Activated CD8-positive, alpha-beta memory T cell treated with anti-CD3 and anti-CD28 coated beads, Interleukin-2, amount 50 U/mL, for 4 hours (primary cell): Measurements from ENCODE around the gene SEMA3A.
"Not testable (repeated sequence)": the region's sequence is repeated elsewhere in the genome, so short reads cannot be mapped to it uniquely, and the experiment has no call there.

Experiments
- DNase-seq: peaks from one replicate; pipeline ENCODE4 v3.0.0-alpha.2; 2020

The SEMA3A gene

DNA sequence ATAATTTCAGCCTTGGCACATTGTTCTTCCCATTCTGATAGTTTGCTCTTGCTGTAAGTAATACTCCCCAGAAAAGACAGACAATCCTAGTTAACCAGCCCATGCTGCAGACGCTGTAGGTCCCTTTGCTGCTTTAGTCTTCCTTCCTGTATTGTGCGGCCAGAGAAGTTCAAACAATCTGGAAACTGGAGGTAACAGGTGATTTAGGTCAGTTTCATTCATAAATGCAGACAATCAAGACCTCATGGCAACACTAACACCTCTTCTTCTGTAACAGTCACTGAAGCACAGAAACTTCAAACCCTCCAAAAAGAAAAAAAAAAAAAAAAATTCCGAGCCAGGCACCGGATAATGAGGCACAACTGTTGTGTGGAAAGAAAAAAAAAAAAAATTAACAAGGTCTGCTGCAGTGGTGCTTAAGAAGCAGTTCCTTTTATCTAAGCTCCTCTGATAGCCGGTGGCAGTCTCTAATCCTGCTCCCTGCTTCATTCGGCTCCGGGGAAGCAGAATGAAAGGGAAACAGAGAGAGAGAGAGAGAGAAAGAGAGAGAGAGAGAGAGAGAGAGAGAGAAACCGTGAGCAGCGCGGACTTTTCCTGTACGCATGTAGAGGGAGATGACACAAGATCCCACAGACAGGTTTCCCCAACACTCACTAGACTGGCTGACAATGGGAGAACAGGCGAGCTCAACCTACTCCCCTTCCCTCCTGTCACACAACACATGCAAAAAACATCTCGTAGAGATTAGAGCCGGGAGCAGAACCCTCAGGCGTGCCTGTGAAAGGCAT lies at the start of gene SEMA3A:
Gene SEMA3A, minus strand, starts transcription at position 306 of the 788 bp plus-strand sequence. Its CDS starts 203 bp downstream, at position 103.
- no peak for DNase-seq

DNA sequence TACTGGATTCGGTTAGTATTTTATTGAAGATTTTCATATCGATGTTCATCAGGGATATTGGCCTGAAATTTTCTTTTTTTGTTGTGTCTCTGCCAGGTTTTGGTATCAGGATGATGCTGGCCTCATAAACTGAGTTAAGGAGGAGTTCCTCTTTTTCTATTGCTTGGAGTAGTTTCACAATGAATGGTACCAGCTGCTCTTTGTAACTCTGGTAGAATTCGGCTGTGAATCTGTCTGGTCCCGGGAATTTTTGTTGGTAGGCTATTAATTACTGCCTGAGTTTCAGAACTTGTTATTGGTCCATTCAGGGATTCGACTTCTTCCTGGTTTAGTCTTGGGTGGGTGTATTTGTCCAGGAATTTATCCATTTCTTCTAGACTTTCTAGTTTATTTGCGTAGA lies 48.4 kb upstream of the SEMA3A start:
- DNase-seq = not testable (repeated sequence)

DNA sequence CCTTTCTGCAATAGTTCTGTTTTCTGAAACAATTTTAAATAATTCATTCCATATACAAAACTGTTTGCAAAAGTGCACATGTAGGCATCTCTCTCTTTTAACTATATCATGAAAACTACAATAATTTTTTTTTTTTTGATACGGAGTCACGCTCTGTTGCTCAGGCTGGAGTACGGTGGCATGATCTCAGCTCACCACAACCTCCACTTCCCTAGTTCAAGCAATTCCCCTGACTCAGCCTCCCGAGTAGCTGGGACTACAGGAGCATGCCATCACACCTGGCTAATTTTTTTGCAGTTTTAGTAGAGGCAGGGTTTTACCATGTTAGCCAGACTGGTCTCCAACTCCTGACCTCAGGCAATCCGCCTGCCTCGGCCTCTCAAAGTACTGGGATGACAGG lies 44.0 kb upstream of the SEMA3A start:
- no peak for DNase-seq

DNA sequence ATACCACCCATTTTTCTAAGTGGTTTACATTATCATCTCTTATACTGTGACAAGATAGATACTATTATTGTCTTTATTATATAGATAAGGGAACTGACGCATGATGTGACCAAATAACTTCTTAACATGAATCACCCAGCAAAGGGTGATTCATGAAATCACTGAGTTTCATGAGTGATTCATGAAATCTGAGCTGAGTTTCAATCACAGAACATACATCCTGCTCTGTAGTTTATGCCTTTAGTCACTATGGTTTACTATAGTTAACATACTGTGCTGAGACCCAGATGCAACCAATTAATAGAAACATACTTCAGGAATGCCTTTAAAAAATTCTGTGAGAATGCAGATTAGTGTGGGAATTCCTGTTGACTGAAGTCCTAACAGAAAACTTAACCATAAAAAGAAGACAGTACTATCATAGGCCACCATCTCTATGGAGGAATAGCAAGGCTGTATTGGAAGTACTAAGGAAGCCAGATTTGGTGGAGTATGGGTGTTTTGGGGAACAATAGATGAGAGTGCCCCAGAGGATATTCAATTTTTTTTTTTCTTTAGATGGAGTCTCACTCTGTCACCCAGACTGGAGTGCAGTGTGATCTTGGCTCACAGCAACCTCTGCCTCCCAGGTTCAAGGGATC lies 43.1 kb upstream of the SEMA3A start:
- DNase-seq = no peak

DNA sequence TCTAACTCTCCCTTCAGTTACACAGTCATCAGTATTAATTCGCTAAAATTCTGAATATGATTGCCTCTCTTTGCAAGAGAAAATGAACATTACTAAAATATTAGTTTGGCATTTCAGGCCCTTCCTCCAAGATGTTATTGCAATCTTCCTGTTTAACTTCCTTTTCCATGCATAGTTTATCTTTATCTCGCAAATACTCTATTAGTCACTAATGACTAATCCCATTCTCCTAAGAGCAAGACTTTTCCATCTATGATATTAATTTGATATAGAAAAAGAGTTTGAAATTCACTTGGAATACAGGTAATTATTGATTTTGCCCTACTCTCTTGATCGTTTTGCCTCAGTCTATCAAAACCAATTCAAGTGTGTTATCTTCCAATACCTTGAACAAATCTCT lies 41.8 kb upstream of the SEMA3A start:
- DNase-seq = no peak

DNA sequence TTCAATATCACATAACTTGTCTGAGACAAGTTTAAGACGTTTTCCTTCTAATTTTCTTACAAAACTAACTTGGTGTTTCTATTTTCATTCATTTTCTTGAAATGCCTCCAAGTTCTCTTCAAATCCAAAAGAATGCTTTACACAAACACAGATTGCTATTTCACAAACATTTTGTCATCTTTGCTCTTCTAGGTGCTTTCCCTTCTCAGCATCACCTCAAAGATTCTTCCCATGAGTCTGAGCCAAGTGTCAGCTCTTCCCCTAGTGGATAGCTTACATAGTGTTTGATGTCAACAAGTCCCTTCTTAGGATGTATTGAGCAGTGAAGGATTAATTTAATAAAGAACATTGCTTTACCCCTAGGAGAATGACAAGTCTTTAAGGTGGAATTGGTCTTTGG lies 38.1 kb upstream of the SEMA3A start:
- DNase-seq = no peak

DNA sequence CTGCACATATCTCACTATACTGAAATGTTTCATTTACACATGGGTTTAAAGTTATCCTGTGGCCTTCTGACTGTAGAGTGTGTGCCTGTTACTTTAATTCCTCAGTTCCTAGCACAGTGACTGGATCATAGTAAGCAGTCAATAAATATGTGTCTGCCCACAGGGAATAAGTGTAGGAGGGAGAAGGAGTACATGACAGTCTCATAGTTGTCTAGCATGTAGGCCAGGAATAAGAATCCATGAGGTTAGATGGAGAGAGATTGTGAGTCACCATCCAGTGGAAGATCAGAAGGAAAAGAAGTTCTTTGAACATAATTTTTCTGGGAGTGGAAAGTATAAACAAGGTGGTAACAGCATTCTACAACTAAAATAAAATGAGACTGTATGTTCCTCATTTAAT lies 36.6 kb upstream of the SEMA3A start:
- DNase-seq = no peak

DNA sequence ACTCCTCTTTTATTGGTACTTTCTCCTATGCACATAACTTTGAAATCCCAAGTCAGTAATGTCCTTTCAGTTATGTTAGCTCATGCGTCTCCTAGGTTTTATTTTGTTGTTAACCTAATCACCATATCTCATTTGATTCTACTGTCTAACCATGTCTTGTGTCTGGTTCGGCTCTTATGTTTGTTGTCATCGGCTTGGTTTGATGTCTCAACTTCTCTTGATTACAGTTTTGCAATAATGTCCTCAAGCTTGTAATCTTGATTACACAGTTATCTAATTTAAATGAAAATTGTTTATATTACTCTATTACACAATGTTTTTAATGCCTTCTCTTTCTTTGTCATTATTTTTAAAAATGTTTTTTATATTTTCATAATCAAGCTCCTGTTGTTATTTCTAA lies 35.9 kb upstream of the SEMA3A start:
- no peak for DNase-seq

DNA sequence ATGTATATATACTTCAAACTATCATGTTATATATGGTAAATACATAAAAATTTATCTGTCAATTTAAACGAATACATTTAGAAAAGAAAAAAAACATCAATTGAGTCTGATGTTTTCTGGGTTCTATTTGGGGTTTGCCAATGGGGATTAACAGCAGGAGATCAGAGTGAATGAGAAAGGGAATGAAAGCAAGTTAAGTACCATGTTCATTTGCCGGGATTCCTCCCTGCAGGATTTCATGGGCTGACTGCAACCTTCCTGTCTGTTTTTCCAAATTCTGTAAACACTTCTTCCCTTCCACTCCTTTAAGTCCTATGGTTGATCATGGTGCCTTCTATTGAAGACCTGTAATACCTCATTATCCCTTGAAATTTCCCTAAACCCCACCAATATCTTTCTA lies 33.9 kb upstream of the SEMA3A start:
- DNase-seq = no peak

DNA sequence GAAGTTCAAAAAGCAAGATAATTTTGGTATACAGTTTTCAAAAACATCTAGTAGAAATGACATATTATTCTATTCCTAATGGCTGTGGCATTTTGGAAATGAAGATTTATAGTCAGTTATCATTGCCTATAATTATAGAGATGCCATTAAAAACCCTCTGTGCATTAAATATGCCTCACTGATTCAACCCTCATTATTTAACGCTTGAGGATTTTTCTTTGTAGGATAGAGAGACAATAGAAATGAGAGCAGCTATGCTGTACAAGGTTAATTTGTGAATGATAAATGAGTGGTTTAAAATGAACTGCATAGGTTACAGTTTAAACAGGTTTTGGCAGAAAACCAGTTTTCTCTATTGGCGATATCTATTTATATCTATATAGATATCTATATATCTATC lies 32.2 kb upstream of the SEMA3A start:
- DNase-seq = no peak

DNA sequence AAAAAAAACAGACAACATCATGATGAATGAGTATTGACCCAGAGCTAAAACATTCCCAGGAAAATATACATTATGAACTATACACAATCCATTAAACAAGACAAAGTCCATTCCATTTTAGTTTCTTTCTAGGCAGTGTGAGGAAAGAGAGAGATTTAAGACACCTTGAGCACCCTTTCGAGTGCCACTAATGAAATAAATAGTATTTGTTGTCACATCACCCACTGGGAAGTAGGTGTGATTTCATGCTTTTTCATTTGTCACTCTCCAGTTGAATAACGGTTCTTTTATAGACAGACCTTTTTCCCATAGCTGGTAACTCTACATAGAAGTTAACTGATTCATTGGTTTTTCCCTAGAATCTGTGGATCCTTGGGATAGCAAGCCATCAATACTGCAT lies 29.9 kb upstream of the SEMA3A start:
- DNase-seq = no peak

DNA sequence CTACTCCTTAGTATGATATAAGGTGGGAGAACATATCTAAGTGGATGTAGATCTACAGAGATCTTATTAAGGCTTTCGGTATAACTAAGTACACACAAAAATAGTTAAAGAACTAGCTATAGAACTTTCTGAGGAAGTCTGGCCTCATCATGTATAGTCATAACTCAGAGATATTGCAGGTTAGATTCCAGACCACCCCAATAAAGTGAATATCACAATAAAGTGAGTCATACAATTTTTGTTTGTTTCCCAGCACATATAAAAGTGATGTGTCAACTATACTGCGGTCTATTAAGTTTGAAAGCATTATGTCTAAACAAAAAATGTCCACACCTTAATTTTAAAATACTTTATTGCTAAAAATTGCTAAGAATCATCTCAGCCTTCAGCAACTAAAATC lies 24.7 kb upstream of the SEMA3A start:
- DNase-seq = no peak

DNA sequence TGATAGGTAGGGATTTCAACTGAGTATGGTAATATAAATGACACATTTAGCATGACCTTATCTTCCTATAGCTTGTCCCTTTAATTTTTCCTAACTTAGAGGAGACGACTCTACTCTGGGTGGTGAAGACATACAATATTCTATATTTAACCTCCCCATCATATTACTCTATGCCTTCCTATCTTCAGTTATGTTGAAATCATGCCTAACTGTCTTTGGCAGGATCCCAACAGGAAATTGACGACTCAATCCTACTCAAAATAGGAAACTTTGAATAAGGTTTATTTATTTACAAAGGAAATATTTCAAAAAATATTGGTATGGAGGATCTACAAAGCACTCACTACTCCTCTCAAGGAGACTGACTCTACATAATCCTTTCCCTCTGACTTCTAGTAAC lies 24.1 kb upstream of the SEMA3A start:
- DNase-seq = no peak

DNA sequence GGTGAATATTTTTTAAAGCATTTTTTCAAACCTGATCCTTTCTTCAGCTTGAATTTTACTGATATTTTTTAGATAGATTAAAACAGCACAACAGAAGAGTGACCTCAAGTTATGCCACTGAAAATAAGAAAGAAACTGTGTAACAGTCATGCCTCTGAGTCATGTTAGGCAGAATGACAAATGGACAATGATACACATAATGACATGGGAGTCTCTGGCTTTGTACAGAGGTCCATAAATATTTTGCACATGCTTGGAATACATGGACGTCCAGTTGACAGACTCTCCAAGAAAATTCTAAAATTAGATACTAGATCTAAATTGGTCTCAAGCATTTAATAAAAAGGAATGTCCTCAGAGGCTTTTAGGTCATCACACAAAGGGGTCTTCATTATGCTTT lies 21.9 kb upstream of the SEMA3A start:
- no peak for DNase-seq

DNA sequence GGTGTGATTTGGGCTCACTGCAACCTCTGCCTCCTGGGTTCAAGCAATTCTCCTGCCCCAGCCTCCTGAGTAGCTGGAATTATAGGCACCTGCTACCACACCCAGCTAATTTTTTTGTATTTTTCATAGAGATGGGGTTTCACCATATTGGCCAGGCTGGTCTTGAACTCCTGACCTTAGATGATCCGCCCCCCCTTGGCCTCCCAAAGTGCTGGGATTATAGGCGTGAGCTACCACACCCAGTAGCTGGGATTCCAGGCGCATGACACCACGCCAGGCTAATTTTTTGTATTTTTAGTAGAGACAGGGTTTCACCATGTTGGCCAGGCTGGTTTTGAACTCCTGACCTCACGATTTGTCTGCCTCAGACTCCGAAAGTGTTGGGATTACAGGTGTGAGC lies 20.2 kb upstream of the SEMA3A start:
- DNase-seq = not testable (repeated sequence)

DNA sequence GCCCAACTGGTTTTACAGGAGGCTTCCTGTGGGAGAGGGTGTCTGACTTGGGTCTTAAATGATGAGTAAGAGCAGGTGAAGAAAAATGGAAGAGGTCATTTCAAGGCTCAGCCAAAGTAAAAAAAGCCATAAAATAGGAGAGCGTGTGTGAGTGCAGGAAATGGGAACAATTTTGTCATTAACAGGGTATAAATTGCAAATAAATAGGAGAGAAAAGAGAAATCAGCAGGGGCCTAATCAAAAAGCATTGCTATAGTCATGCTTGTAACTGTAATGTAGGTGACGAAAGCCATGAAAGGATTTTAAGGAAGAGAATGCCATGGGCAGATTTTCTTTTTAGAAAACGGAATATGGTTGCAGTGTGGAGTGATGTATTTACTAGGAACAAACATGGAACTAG lies 15.7 kb upstream of the SEMA3A start:
- DNase-seq = no peak

DNA sequence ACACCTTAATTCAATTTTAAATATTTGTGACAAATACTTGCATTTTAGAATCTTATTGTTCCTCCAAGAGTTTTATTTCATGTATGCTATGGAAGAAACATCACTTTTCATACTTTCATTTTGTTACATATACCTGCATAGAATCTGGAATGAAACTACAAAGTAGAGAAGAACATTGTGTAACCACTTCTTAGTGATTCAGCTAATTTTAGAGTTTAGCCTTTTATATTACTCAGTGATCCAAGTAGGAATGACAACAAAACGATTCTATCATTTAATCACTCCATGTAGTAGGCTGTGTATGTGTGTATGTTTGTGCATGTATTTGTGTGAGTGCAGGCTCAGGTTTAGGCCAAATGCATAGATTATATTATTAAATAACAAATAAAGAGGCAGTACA lies 14.4 kb upstream of the SEMA3A start:
- no peak for DNase-seq

DNA sequence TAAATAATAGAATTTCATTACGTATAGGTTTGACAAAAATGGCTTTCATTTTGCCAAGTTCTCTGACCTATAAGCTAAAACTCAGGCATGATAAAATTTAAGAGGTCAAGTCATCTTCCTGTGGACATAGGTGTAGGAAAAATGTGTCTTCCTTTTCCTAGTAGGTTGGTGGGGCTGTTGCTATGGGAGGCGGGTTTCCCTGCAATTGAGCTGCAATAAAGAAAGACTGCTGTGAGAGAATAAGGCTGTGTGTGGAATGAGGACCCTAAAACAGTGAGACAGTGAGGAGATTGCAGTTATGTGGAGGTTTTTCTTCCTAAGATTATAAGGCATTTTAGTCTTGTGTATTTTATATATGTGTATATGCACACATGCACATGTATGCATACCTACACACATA lies 13.0 kb upstream of the SEMA3A start:
- no peak for DNase-seq

DNA sequence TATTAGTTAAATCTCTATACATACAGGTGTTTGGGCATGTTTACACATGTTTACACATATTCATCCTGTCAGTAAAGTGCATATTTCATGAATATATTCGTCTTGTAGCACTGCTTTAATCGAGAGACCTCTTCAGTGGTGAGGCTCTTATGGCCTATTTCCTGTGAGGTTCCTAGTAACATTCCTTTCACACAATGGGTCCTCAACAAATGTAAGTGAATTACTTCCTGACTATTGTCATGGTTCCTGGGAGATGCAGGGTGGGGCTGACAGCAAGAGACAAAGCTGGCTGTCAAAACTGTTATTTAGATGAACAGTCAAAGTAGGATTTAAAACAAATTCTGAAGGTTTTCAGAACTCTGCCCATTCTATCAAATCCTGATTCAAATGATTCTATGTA lies 12.4 kb upstream of the SEMA3A start:
- DNase-seq = no peak

DNA sequence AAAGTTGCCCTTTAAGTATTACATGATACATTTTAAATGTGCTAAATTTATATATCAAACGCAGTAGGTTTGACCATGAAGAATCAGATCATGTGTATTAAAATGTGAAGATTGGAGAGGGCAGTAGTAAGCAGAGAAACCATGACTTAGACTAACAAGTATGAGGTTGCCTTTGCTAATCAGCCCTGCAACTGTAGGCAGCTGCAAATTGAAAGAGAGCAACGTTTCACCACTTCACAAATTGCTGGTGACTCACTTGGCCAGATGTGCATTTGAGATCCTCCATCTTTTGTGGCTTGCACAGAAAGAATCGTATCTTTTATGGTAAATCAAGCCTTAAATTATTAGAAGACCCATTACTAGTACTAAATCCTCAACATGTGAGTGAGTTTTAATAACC lies 10.1 kb upstream of the SEMA3A start:
- no peak for DNase-seq

DNA sequence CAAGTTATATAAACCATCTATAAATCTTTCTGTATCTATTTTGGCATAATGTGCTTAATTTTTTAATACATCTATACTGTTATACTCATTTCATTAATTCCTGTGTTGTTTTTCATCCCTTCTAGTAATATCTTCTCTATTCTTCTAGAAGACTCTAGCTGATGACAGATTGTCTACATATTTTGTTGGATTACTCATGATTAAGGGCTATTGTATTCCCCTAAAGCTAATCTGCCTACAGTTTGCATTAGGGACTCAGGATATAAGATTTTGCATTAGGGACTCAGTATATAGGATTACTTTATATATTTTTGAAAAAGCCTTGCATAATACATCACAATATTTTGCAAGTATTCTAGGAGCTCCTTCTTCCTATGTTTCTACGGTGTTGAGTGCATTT lies 8.3 kb upstream of the SEMA3A start:
- no peak for DNase-seq

DNA sequence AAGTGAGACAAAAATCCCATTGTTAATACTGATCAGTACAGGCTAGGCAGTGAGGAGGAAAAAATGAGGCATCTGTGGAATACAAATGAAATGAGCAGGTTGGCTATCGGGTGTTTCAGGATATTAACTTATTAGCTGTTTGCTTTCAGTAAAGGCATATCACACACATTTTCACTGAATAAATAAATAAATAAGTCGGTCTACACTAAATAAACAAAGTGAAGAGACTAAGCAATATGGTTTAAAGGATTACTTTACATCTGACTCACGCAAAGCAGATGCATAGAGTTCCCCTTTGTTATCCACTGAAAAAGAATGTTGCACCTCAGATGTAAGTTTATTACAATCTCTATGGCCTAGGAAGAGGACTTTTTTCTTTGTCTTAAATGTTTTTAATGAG lies 6.3 kb upstream of the SEMA3A start:
- DNase-seq = no peak

DNA sequence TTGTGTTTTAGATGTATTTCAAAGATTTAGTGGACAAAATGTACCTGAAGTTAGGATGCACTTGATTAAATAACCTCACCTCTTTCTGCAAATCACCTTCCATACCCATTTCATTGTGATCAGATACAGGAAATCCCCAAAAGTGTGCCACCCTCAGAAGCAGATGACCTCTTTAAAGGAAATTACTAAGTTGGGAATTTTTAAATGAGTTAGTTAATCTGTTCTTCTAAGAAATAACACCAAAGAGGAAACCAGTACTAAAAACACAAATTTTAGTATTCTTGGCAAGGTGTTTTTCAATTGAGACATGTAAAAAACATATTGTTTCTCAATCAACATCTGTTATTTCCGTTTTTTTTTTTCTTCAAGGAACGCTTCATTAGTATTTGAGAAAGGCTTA lies 4.6 kb upstream of the SEMA3A start:
- DNase-seq = no peak

DNA sequence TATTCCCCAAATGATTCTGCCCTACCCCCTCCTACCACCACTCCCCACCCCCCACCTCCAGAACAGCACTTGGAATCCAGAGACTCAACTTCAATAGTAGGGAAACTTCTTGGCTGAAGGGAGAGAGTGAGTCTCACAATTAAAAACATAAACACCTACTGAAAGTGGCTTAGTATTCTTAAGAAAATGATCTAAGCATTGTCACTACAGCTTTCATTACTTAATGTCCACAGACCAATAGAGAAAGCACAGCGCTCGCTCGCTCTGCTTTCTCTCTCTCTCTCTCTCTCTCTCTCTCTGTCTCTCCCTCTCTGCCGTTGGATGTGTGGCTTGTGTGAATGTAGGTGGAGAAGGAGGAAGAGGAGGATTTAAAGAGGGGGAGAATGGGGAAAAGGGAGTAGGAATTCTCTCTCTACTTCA lies 1.5 kb upstream of the SEMA3A start:
- DNase-seq = no peak
